Stomach (tissue), 9 donors: ENCODE measurements around the gene SUN3. TPM values are rescaled to one million over a fixed set of nuclear protein-coding genes. Genes with fewer than 3 reads are reported as not detected.

ENCODE experiments used
- DNase-seq, 2 donors: peaks; one replicate each; pipeline versions ENCODE4 v3.0.0 to v3.0.0-alpha.2; 2013 to 2019
- H3K27ac ChIP-seq, 5 donors: fragments of 200-600 bp in 4 of 5; sonication (generic) in 4 of 5; one replicate each; pipeline ENCODE4 v1.5.1; 2013 to 2019; ENCODE audit warnings: mild to moderate bottlenecking in 1 of 5, moderate library complexity in 1 of 5
- H3K27me3 ChIP-seq, 3 donors: fragments of 200-600 bp; sonication (generic); one replicate each; pipeline ENCODE4 v1.5.1; 2017 to 2019; ENCODE audit warnings: mixed run types in 1 of 3
- H3K36me3 ChIP-seq, 4 donors: fragments of 200-600 bp; sonication (generic); 1 replicate in 3 of 4; 2 replicates in 1 of 4; pipeline ENCODE4 v1.5.1; 2016 to 2019
- H3K4me1 ChIP-seq, 4 donors: fragments of 200-600 bp; sonication (generic); one replicate each; pipeline ENCODE4 v1.5.1; 2016 to 2019
- H3K4me3 ChIP-seq, 4 donors: fragments of 200-600 bp; sonication (generic) in 3 of 4; one replicate each; pipeline ENCODE4 v1.5.1; 2016 to 2019; ENCODE audit warnings: mild to moderate bottlenecking in 1 of 4
- H3K9me3 ChIP-seq, 4 donors: fragments of 200-600 bp; sonication (generic); one replicate each; pipeline ENCODE4 v1.5.1; 2016 to 2019
- EP300 ChIP-seq: sonication (generic); formaldehyde crosslinking; IDR thresholded peaks from one replicate; pipeline ENCODE4 v1.6.1; 2017; ENCODE audit warnings: antibody characterized with exemption
- POLR2A ChIP-seq, 4 donors: fragments of 450-650 bp; IDR thresholded peaks; one replicate each; pipeline ENCODE4 v1.6.1; 2016; ENCODE audit warnings: antibody characterized with exemption in 4 of 4, control low read depth in 2 of 4, mild to moderate bottlenecking in 1 of 4, moderate library complexity in 1 of 4
- POLR2AphosphoS5 ChIP-seq, 3 donors: sonication (generic); formaldehyde crosslinking; IDR thresholded peaks; one replicate each; pipeline ENCODE4 v1.6.1; 2016; ENCODE audit warnings: antibody characterized with exemption in 3 of 3
- WGBS, 5 donors: extraction: QIAGEN DNeasy Blood & Tissue Kit in 3 of 5; methylation state at CpG; one replicate each; pipeline versions ENCODE4 v1.1.5 to v1.1.7; 2013 to 2018; 5-methylcytosine and 5-hydroxymethylcytosine counted together
- intact Hi-C: fragments of 100-400 bp; cut with DNase I; formaldehyde crosslinking; loops from one replicate; pipeline ENCODE4 v1.15.1; 2023; ENCODE audit warnings: low total_unique reads
- polyA plus RNA-seq, 3 donors: library from polyadenylated mRNA; stranded (reverse); fragments of 200-250 nt; gene quantifications; one replicate each; pipeline ENCODE4 v1.2.3, GENCODE V29; 2013
- total RNA-seq, 5 donors: library from RNA; depleted of rRNA; stranded (reverse); fragments of >200 nt; gene quantifications; one replicate each; pipeline versions ENCODE4 v1.1.0 to v1.2.3, GENCODE V29; 2014 to 2016
- TF ChIP-seq, protein P1 (sequence below), 7 experiments: fragments of 450-650 bp in 4 of 7; fragments of 200-600 bp in 3 of 7; sonication (generic) in 3 of 7; IDR thresholded peaks; one replicate each; pipeline ENCODE4 v1.5.1; 2016 to 2019; ENCODE audit warnings: antibody characterized with exemption in 7 of 7, control low read depth in 2 of 7, mild to moderate bottlenecking in 1 of 7
- donor health status: healthy with polysubstance abuse.
- donor health status: Bipolar disorder and iron deficiency.
- donor health status: healthy.

The SUN3 gene
- total and polyA plus RNA-seq, 8 donors: not detected

- Histone ChIP-seq H3K4me3 (no peak overlapping the region), H3K27ac (no peak overlapping the region), H3K4me1 (peaks cover 0 to 7% (median 0%) of the 10 kb centered on the region in 4 donors), H3K27me3 (no peaks in the 10 kb centered on the region), H3K36me3 (peaks cover 62 to 92% (median 83%) of the 10 kb centered on the region in 4 donors), H3K9me3 (no peaks in the 10 kb centered on the region)
- no peak for DNase-seq
- intact Hi-C loops: no loop called here
- 84 to 95% (median 92%) methylated on average over 5 of the region's 5 CpGs for WGBS, 5 donors
- no peak for TF ChIP-seq EP300
- TF ChIP-seq POLR2AphosphoS5 (IDR thresholded peaks at IDR 0.05): no peak
- TF ChIP-seq POLR2A (IDR thresholded peaks at IDR 0.05): no peak
- TF ChIP-seq, protein P1, sequence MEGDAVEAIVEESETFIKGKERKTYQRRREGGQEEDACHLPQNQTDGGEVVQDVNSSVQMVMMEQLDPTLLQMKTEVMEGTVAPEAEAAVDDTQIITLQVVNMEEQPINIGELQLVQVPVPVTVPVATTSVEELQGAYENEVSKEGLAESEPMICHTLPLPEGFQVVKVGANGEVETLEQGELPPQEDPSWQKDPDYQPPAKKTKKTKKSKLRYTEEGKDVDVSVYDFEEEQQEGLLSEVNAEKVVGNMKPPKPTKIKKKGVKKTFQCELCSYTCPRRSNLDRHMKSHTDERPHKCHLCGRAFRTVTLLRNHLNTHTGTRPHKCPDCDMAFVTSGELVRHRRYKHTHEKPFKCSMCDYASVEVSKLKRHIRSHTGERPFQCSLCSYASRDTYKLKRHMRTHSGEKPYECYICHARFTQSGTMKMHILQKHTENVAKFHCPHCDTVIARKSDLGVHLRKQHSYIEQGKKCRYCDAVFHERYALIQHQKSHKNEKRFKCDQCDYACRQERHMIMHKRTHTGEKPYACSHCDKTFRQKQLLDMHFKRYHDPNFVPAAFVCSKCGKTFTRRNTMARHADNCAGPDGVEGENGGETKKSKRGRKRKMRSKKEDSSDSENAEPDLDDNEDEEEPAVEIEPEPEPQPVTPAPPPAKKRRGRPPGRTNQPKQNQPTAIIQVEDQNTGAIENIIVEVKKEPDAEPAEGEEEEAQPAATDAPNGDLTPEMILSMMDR (IDR thresholded peaks at IDR 0.05): no peak
These were observed 63.5 kb downstream of the SUN3 start for GRCh38 chr7:47965456-47965855.

GRCh38 chr7:47962262-47962661, 66.6 kb downstream of the SUN3 start:
- Histone ChIP-seq H3K36me3 (peaks cover 48 to 75% (median 68%) of the 10 kb centered on the region in 4 donors), H3K4me3 (no peak overlapping the region), H3K4me1 (no peaks in the 10 kb centered on the region), H3K27ac (no peak overlapping the region), H3K27me3 (no peaks in the 10 kb centered on the region), H3K9me3 (no peaks in the 10 kb centered on the region)
- 84 to 96% (median 88%) methylated on average over 3 of the region's 3 CpGs for WGBS, 5 donors
- TF ChIP-seq POLR2A (IDR thresholded peaks at IDR 0.05): no peak
- no peak for TF ChIP-seq POLR2AphosphoS5 (IDR thresholded peaks at IDR 0.05)
- DNase-seq: no peak
- intact Hi-C loops: no loop called here

- 70 to 86% (median 79%) methylated on average over 6 of the region's 6 CpGs for WGBS, 5 donors
- no peak overlapping the region for H3K4me3 ChIP-seq
- H3K27me3 ChIP-seq: no peaks in the 10 kb centered on the region
- H3K9me3 ChIP-seq: no peaks in the 10 kb centered on the region
- TF ChIP-seq, protein P1 (IDR thresholded peaks at IDR 0.05): no peak
- TF ChIP-seq POLR2AphosphoS5 (IDR thresholded peaks at IDR 0.05) (no peak), EP300 (no peak)
- intact Hi-C loops: no loop called here
- DNase-seq: no peak
- H3K27ac ChIP-seq: no peak overlapping the region
- H3K4me1 ChIP-seq: no peaks in the 10 kb centered on the region
- peaks cover 10 to 51% (median 49%) of the 10 kb centered on the region in 4 donors for H3K36me3 ChIP-seq
These were observed 71.8 kb downstream of the SUN3 start for GRCh38 chr7:47957156-47957555.

- peaks cover 0 to 7% (median 5%) of the 10 kb centered on the region in 4 donors for H3K4me1 ChIP-seq
- H3K36me3 ChIP-seq: peaks cover 8 to 42% (median 40%) of the 10 kb centered on the region in 4 donors
- H3K4me3 ChIP-seq: no peak overlapping the region
- WGBS, 5 donors: 81 to 88% (median 85%) methylated on average over 6 of the region's 6 CpGs
- intact Hi-C loops: no loop called here
- DNase-seq: no peak
- no peaks in the 10 kb centered on the region for H3K27me3 ChIP-seq
- TF ChIP-seq, protein P1 (IDR thresholded peaks at IDR 0.05): no peak
- no peak for TF ChIP-seq POLR2A (IDR thresholded peaks at IDR 0.05)
- no peak for TF ChIP-seq POLR2AphosphoS5 (IDR thresholded peaks at IDR 0.05)
- no peak for TF ChIP-seq EP300
- H3K27ac ChIP-seq: no peak overlapping the region
- no peaks in the 10 kb centered on the region for H3K9me3 ChIP-seq
These were observed 72.7 kb downstream of the SUN3 start for GRCh38 chr7:47956220-47956619.

DNA sequence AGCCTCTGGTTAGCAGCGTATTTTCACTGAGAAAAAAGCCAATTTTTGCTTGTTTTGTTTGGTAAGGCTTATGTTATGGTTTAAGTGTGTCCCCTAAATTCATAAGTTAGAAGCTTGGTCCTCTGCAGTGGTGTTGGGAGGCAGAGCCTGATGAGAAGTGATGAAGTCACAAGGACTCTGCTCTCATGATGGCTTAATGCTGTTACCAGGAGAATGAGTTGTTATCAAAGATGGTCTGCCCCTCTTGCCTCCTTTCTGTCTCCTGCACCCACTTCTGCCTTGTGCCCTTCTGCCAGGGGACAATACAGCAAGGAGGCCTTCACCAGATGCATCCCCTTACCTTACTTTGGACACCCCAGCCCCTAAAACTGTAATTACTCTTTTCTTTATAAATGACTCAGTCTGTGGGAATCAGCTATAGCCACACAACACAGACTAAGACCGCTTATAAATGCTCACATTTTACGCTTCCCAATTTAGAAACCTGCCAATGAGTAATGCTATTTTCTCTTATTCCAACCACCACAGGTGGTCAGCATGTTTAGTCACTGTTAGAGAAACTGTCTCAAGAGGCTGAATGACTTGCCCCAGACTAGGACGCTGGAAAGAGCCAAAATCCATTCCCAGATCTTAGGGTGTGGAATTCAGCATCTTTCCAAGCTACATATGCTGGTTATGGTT, 74.5 kb downstream of the SUN3 start:
- Histone ChIP-seq H3K27ac (no peak overlapping the region), H3K36me3 (peaks cover 8 to 36% (median 33%) of the 10 kb centered on the region in 4 donors), H3K9me3 (no peaks in the 10 kb centered on the region), H3K4me1 (peaks cover 0 to 20% (median 17%) of the 10 kb centered on the region in 4 donors), H3K27me3 (no peaks in the 10 kb centered on the region), H3K4me3 (no peak overlapping the region)
- intact Hi-C loops: no loop called here
- WGBS, 5 donors: 86 to 91% (median 90%) methylated on average over 4 of the region's 4 CpGs
- no peak for DNase-seq
- TF ChIP-seq EP300 (no peak), POLR2AphosphoS5 (IDR thresholded peaks at IDR 0.05) (no peak), POLR2A (IDR thresholded peaks at IDR 0.05) (no peak)
- TF ChIP-seq, protein P1 (IDR thresholded peaks at IDR 0.05): no peak
